ENCODE results near the gene PGP. TPM values are rescaled to one million over a fixed set of nuclear protein-coding genes. Genes with fewer than 3 reads are reported as not detected.

Gene PGP
- total and polyA plus RNA-seq, 4 donors = 3.4 to 9.9 (median 6.3) TPM

DNA sequence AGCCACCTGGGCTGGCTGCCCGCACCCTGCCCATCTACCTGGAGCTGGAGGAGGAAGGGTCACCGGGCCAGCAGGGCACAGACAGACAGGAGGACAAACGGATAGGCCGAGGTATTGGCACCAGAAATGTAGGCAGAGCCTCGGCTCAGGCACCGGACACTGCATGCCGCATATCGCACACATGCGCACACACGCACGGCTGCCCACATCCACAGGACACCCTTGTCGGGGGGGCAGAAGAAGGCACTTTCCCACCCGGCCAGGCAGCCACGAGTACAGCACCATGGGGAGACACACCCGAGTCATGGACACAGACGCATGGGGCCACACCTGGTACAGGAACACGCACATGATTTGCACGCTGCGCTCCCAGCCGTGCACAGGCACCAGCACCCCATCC is 32.7 kb downstream of the PGP start:
- no peak for DNase-seq (ENCODE audit: low spot score)
- Histone ChIP-seq H3K9ac (ENCODE audit: low read depth in 1 of 2, low read length in 2 of 2) (no peak overlapping the region), H3K4me1 (ENCODE audit: control insufficient read depth in 4 of 4, insufficient read depth in 4 of 4, low read length in 3 of 4) (no peaks in the 10 kb centered on the region), H3K9me3 (ENCODE audit: control insufficient read depth in 4 of 4, low read length in 3 of 4) (no peaks in the 10 kb centered on the region), H3K36me3 (ENCODE audit: control insufficient read depth in 4 of 4, insufficient read depth in 3 of 4, low read depth in 1 of 4, low read length in 3 of 4) (peaks cover 0 to 7% (median 3%) of the 10 kb centered on the region in 4 donors), H3K4me3 (ENCODE audit: low read depth in 1 of 3, low read length in 3 of 3) (no peak overlapping the region), H3K27me3 (ENCODE audit: control insufficient read depth in 4 of 4, insufficient read depth in 4 of 4, low read length in 3 of 4) (no peaks in the 10 kb centered on the region), H3K27ac (ENCODE audit: low read depth in 1 of 2, low read length in 2 of 2) (no peak overlapping the region)
- 93% methylated on average over 20 of the region's 20 CpGs for WGBS
- TF ChIP-seq, protein P1, sequence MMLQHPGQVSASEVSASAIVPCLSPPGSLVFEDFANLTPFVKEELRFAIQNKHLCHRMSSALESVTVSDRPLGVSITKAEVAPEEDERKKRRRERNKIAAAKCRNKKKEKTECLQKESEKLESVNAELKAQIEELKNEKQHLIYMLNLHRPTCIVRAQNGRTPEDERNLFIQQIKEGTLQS (IDR thresholded peaks at IDR 0.05) = no peak
- no peak for TF ChIP-seq JUND (IDR thresholded peaks at IDR 0.05)

GRCh38 chr16:2180962-2181923 is 33.4 kb downstream of the PGP start:
- 91% methylated on average over 46 of the region's 46 CpGs for WGBS
- no peak for DNase-seq (ENCODE audit: low spot score)
- H3K27me3 ChIP-seq (ENCODE audit: control insufficient read depth in 4 of 4, insufficient read depth in 4 of 4, low read length in 3 of 4) = no peaks in the 10 kb centered on the region
- peaks cover 2 to 12% (median 6%) of the 10 kb centered on the region in 4 donors for H3K36me3 ChIP-seq (ENCODE audit: control insufficient read depth in 4 of 4, insufficient read depth in 3 of 4, low read depth in 1 of 4, low read length in 3 of 4)
- no peaks in the 10 kb centered on the region for H3K9me3 ChIP-seq (ENCODE audit: control insufficient read depth in 4 of 4, low read length in 3 of 4)
- no peak overlapping the region for H3K9ac ChIP-seq (ENCODE audit: low read depth in 1 of 2, low read length in 2 of 2)
- no peak overlapping the region for H3K4me3 ChIP-seq (ENCODE audit: low read depth in 1 of 3, low read length in 3 of 3)
- TF ChIP-seq HNF4G (IDR thresholded peaks at IDR 0.05) = no peak
- no peak for TF ChIP-seq SP1 (IDR thresholded peaks at IDR 0.05)
- TF ChIP-seq, protein P2, sequence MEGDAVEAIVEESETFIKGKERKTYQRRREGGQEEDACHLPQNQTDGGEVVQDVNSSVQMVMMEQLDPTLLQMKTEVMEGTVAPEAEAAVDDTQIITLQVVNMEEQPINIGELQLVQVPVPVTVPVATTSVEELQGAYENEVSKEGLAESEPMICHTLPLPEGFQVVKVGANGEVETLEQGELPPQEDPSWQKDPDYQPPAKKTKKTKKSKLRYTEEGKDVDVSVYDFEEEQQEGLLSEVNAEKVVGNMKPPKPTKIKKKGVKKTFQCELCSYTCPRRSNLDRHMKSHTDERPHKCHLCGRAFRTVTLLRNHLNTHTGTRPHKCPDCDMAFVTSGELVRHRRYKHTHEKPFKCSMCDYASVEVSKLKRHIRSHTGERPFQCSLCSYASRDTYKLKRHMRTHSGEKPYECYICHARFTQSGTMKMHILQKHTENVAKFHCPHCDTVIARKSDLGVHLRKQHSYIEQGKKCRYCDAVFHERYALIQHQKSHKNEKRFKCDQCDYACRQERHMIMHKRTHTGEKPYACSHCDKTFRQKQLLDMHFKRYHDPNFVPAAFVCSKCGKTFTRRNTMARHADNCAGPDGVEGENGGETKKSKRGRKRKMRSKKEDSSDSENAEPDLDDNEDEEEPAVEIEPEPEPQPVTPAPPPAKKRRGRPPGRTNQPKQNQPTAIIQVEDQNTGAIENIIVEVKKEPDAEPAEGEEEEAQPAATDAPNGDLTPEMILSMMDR (IDR thresholded peaks at IDR 0.05; ENCODE audit: low read depth, low read length, missing input control) = no peak
- no peak for TF ChIP-seq EGR1 (IDR thresholded peaks at IDR 0.05; ENCODE audit: low read depth in 2 of 2)
- no peak for TF ChIP-seq GABPA (IDR thresholded peaks at IDR 0.05 in 1 of 2, conservative IDR thresholded peaks at IDR 0.05 in 1 of 2)
- TF ChIP-seq RXRA (IDR thresholded peaks at IDR 0.05) = no peak
- no peak for TF ChIP-seq TAF1 (conservative IDR thresholded peaks at IDR 0.05)
- no peak overlapping the region for H3K27ac ChIP-seq (ENCODE audit: low read depth in 1 of 2, low read length in 2 of 2)
- H3K4me1 ChIP-seq (ENCODE audit: control insufficient read depth in 4 of 4, insufficient read depth in 4 of 4, low read length in 3 of 4) = no peaks in the 10 kb centered on the region

DNA sequence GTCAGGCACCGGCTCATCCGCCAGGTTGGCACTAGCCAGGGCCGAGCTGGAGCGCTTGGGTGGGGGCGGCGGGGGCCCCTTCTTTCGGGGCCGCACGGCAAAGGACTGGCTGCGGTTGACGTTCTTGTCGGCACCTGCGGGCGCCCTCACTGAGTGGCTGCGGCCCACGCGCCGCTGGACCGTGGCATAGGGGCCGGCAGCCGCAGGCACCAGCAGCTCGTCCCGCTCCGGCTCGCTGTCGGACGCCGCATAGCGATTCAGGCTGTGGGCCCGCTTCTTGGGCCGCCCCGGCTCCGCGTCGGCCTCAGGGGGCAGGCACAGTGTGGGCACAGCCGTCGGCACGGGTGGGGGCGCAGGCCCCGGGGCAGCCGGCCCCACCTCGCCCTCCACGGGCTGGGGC is 34.2 kb downstream of the PGP start:
- DNase-seq (ENCODE audit: low spot score) = no peak
- Histone ChIP-seq H3K9me3 (ENCODE audit: control insufficient read depth in 4 of 4, low read length in 3 of 4) (no peaks in the 10 kb centered on the region), H3K27me3 (ENCODE audit: control insufficient read depth in 4 of 4, insufficient read depth in 4 of 4, low read length in 3 of 4) (no peaks in the 10 kb centered on the region), H3K27ac (ENCODE audit: low read depth in 1 of 2, low read length in 2 of 2) (no peak overlapping the region), H3K36me3 (ENCODE audit: control insufficient read depth in 4 of 4, insufficient read depth in 3 of 4, low read depth in 1 of 4, low read length in 3 of 4) (peaks cover 5 to 20% (median 8%) of the 10 kb centered on the region in 4 donors), H3K9ac (ENCODE audit: low read depth in 1 of 2, low read length in 2 of 2) (no peak overlapping the region), H3K4me3 (ENCODE audit: low read depth in 1 of 3, low read length in 3 of 3) (no peak overlapping the region), H3K4me1 (ENCODE audit: control insufficient read depth in 4 of 4, insufficient read depth in 4 of 4, low read length in 3 of 4) (no peaks in the 10 kb centered on the region)
- no peak for TF ChIP-seq HNF4A (conservative IDR thresholded peaks at IDR 0.05)
- no peak for TF ChIP-seq RAD21 (IDR thresholded peaks at IDR 0.05)
- TF ChIP-seq, protein P3, sequence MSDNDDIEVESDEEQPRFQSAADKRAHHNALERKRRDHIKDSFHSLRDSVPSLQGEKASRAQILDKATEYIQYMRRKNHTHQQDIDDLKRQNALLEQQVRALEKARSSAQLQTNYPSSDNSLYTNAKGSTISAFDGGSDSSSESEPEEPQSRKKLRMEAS (IDR thresholded peaks at IDR 0.05) = no peak
- no peak for TF ChIP-seq YY1 (IDR thresholded peaks at IDR 0.05)
- TF ChIP-seq, protein P4, sequence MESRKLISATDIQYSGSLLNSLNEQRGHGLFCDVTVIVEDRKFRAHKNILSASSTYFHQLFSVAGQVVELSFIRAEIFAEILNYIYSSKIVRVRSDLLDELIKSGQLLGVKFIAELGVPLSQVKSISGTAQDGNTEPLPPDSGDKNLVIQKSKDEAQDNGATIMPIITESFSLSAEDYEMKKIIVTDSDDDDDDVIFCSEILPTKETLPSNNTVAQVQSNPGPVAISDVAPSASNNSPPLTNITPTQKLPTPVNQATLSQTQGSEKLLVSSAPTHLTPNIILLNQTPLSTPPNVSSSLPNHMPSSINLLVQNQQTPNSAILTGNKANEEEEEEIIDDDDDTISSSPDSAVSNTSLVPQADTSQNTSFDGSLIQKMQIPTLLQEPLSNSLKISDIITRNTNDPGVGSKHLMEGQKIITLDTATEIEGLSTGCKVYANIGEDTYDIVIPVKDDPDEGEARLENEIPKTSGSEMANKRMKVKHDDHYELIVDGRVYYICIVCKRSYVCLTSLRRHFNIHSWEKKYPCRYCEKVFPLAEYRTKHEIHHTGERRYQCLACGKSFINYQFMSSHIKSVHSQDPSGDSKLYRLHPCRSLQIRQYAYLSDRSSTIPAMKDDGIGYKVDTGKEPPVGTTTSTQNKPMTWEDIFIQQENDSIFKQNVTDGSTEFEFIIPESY (IDR thresholded peaks at IDR 0.05) = no peak
- WGBS = 96% methylated on average over 43 of the region's 43 CpGs
